Cardiac muscle cell (in vitro differentiated cells and primary cell): Measurements from ENCODE around the gene KDR. TPM values are rescaled to one million over a fixed set of nuclear protein-coding genes. Genes with fewer than 3 reads are reported as not detected.

Experiments used
- DNase-seq, 2 donors: peaks; one replicate each; pipeline versions ENCODE4 v3.0.0 to v3.0.0-alpha.2; 2010 to 2017; ENCODE audit warnings: low read depth in 1 of 2, low spot score in 1 of 2
- H3K27ac ChIP-seq: fragments of 200-600 bp; sonication (generic); 2 replicates; pipeline ENCODE4 v1.5.1; 2016
- H3K27me3 ChIP-seq: fragments of 200-600 bp; sonication (generic); 2 replicates; pipeline ENCODE4 v1.6.0; 2016; ENCODE audit warnings: control low read depth
- H3K36me3 ChIP-seq: fragments of 200-600 bp; sonication (generic); 2 replicates; pipeline ENCODE4 v1.5.1; 2016; ENCODE audit warnings: control low read depth
- H3K4me1 ChIP-seq: fragments of 200-600 bp; sonication (generic); 2 replicates; pipeline ENCODE4 v1.8.1; 2017; ENCODE audit warnings: low read depth, mild to moderate bottlenecking, mixed run types
- H3K4me3 ChIP-seq: fragments of 200-600 bp; sonication (generic); 2 replicates; pipeline ENCODE4 v1.5.1; 2016; ENCODE audit warnings: mild to moderate bottlenecking
- H3K9me3 ChIP-seq: fragments of 200-600 bp; sonication (generic); 2 replicates; pipeline ENCODE4 v1.5.1; 2017; ENCODE audit warnings: low read depth, mild to moderate bottlenecking, control low read depth
- CTCF ChIP-seq: IDR thresholded peaks from 2 replicates; pipeline ENCODE4 v1.5.1; 2012; ENCODE audit warnings: low read depth, mild to moderate bottlenecking, low read length
- polyA plus RNA-seq: library from polyadenylated mRNA; unstranded; fragments of >200 nt; fragmentation: Nextera tagmentation; extraction: Ambion mirVana; gene quantifications from 2 replicates; pipeline ENCODE4 v1.2.1, GENCODE V29; 2016
- total RNA-seq: library from RNA; depleted of rRNA; stranded (reverse); fragments of >200 nt; gene quantifications from 2 replicates; pipeline ENCODE4 v1.2.3, GENCODE V29; 2016

Gene KDR
- total and polyA plus RNA-seq, 2 experiments from 2014 or later = 55.6 to 67.8 TPM

GRCh38 chr4:55154933-55155332 lies 29.5 kb upstream of the KDR start:
- DNase-seq = no peak
- Histone ChIP-seq H3K9me3 (no peaks in the 10 kb centered on the region), H3K27me3 (no peaks in the 10 kb centered on the region), H3K4me1 (no peaks in the 10 kb centered on the region), H3K27ac (no peak overlapping the region), H3K36me3 (no peaks in the 10 kb centered on the region), H3K4me3 (no peak overlapping the region)
- no peak for TF ChIP-seq CTCF

- no peak for DNase-seq
- H3K27me3 ChIP-seq = no peaks in the 10 kb centered on the region
- no peaks in the 10 kb centered on the region for H3K4me1 ChIP-seq
- no peaks in the 10 kb centered on the region for H3K36me3 ChIP-seq
- no peak overlapping the region for H3K27ac ChIP-seq
- TF ChIP-seq CTCF = no peak
- no peak overlapping the region for H3K4me3 ChIP-seq
- H3K9me3 ChIP-seq = no peaks in the 10 kb centered on the region
Observed at GRCh38 chr4:55154290-55154880, 29.0 kb upstream of the KDR start.

GRCh38 chr4:55143858-55144257 lies 18.5 kb upstream of the KDR start:
- no peak for DNase-seq
- no peak overlapping the region for H3K27ac ChIP-seq
- H3K36me3 ChIP-seq = no peaks in the 10 kb centered on the region
- TF ChIP-seq CTCF = no peak
- H3K4me1 ChIP-seq = no peaks in the 10 kb centered on the region
- H3K4me3 ChIP-seq = no peak overlapping the region
- H3K27me3 ChIP-seq = no peaks in the 10 kb centered on the region
- H3K9me3 ChIP-seq = no peaks in the 10 kb centered on the region

GRCh38 chr4:55138367-55138766 lies 13.0 kb upstream of the KDR start:
- H3K27ac ChIP-seq = no peak overlapping the region
- TF ChIP-seq CTCF = no peak
- H3K27me3 ChIP-seq = no peaks in the 10 kb centered on the region
- H3K36me3 ChIP-seq = no peaks in the 10 kb centered on the region
- H3K4me3 ChIP-seq = no peak overlapping the region
- no peaks in the 10 kb centered on the region for H3K4me1 ChIP-seq
- no peaks in the 10 kb centered on the region for H3K9me3 ChIP-seq
- DNase-seq = no peak

- TF ChIP-seq CTCF = no peak
- no peak for DNase-seq
- H3K4me3 ChIP-seq = no peak overlapping the region
Observed at GRCh38 chr4:55136634-55137033, 11.2 kb upstream of the KDR start.

More at GRCh38 chr4:55136634-55137033, 11.2 kb upstream of the KDR start:
- Histone ChIP-seq H3K27me3 (no peaks in the 10 kb centered on the region), H3K36me3 (no peaks in the 10 kb centered on the region), H3K4me1 (no peaks in the 10 kb centered on the region), H3K27ac (no peak overlapping the region), H3K9me3 (no peaks in the 10 kb centered on the region)
